ENCODE data around the gene LCN10.
"Not testable (repeated sequence)": the region's sequence is repeated elsewhere in the genome, so short reads cannot be mapped to it uniquely, and the experiment has no call there.

LCN10 gene

DNA sequence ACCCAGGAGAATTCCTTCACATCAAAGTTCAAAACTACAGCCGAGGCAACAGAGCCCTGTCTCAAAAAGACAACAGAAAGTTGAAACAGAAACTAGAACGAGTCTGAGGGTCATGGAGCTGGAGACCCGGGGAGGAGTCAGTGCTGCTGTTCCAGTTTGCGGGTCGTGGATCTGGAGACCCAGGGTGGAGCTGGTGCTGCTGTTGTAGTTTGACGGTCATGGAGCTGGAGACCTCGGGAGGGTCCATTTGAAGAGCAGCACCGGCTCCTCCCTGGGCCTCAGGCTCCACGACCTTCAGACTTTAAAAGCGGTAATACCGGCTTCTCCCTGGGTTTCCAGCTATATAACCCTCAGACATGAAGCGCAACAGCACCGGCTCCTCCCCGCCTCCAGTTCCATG, 34.6 kb upstream of the LCN10 start:
- H3K4me1 Mint-ChIP-seq: no peaks in the 10 kb centered on the region
- no peak overlapping the region for H3K27ac Mint-ChIP-seq
- H3K4me3 Mint-ChIP-seq: no peak overlapping the region
- H3K36me3 Mint-ChIP-seq: no peaks in the 10 kb centered on the region
- H3K27me3 Mint-ChIP-seq: peaks cover 3% of the 10 kb centered on the region
- H3K9me3 Mint-ChIP-seq: no peaks in the 10 kb centered on the region

GRCh38 chr9:136776947-136777346, 34.2 kb upstream of the LCN10 start:
- Mint-ChIP-seq H3K36me3 (no peaks in the 10 kb centered on the region), H3K9me3 (no peaks in the 10 kb centered on the region), H3K4me3 (no peak overlapping the region), H3K27me3 (peaks cover 3% of the 10 kb centered on the region), H3K27ac (no peak overlapping the region), H3K4me1 (no peaks in the 10 kb centered on the region)

- H3K27me3 Mint-ChIP-seq: peaks cover 3% of the 10 kb centered on the region
Measured at GRCh38 chr9:136775191-136775590, 32.5 kb upstream of the LCN10 start.

GRCh38 chr9:136774416-136775045, 31.8 kb upstream of the LCN10 start:
- Mint-ChIP-seq H3K27ac (no peak overlapping the region), H3K27me3 (peaks cover 3% of the 10 kb centered on the region), H3K36me3 (no peaks in the 10 kb centered on the region), H3K4me1 (no peaks in the 10 kb centered on the region), H3K9me3 (no peaks in the 10 kb centered on the region), H3K4me3 (no peak overlapping the region)

More at GRCh38 chr9:136775191-136775590, 32.5 kb upstream of the LCN10 start:
- Mint-ChIP-seq H3K4me1 (no peaks in the 10 kb centered on the region), H3K27ac (no peak overlapping the region), H3K4me3 (no peak overlapping the region), H3K36me3 (no peaks in the 10 kb centered on the region), H3K9me3 (no peaks in the 10 kb centered on the region)

- Mint-ChIP-seq H3K4me1 (no peaks in the 10 kb centered on the region), H3K4me3 (no peak overlapping the region), H3K27me3 (peaks cover 3% of the 10 kb centered on the region), H3K9me3 (no peaks in the 10 kb centered on the region), H3K36me3 (no peaks in the 10 kb centered on the region), H3K27ac (no peak overlapping the region)
Measured at GRCh38 chr9:136773386-136774044, 30.8 kb upstream of the LCN10 start.

GRCh38 chr9:136771907-136772415, 29.2 kb upstream of the LCN10 start:
- H3K27ac Mint-ChIP-seq: no peak overlapping the region
- H3K4me3 Mint-ChIP-seq: no peak overlapping the region

DNA sequence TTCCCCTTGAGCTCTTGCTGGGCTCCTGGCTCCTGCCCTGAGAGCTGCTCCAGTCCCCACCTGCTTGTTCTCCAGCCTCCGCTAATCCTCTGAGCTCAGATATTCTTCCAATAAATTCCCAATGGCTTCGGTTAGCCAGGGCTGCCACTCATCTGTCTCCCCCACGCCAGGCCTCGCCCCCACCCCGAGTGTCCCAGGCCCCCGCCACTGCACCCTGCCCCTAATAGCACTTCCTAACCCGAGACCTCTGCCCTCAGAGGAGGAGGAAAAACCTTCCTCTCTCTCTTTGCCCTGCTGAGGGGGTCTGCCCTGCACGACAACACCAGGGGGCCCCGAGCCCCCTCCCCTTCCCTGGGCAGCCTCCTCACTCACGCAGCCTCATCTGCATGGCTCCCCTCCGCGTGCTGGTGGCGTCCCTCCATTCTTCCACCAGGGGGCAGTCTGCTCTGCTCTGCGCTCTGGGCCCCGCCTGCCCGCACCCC, 27.0 kb upstream of the LCN10 start:
- Mint-ChIP-seq H3K4me3 (no peak overlapping the region), H3K27ac (no peak overlapping the region), H3K36me3 (no peaks in the 10 kb centered on the region), H3K27me3 (peaks cover 4% of the 10 kb centered on the region), H3K4me1 (peaks cover 6% of the 10 kb centered on the region), H3K9me3 (no peaks in the 10 kb centered on the region)

More at GRCh38 chr9:136771907-136772415, 29.2 kb upstream of the LCN10 start:
- H3K36me3 Mint-ChIP-seq: no peaks in the 10 kb centered on the region
- no peaks in the 10 kb centered on the region for H3K9me3 Mint-ChIP-seq
- peaks cover 2% of the 10 kb centered on the region for H3K4me1 Mint-ChIP-seq
- peaks cover 2% of the 10 kb centered on the region for H3K27me3 Mint-ChIP-seq

DNA sequence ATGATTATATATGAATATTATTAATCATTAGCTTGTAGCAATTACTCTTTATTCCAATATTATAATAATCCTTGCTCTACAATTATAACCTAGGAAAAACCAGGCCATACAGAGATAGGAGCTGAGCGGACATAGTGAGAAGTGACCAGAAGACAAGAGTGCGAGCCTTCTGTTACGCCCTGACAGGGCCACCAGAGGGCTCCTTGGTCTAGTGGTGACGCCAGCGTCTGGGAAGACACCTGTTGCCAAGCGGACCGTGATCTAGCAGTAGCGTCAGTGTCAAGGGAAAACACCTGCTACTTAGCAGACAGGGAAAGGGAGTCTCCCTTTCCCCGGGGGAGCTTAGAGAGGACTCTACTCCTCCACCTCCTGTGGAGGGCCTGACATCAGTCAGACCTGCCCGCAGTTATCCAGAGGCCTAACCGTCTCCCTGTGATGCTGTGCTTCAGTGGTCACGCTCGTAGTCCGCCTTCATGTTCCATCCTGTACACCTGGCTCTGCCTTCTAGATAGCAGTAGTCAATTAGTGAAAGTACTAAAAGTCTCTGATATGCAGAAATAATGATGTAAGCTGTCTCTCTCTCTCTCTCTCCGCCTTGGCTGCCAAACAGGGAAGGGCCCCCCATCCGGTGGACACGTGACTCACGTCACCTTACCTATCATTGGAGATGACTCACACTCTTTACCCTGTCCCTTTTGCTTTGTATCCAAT, 23.8 kb upstream of the LCN10 start:
- not testable (repeated sequence) for H3K36me3 Mint-ChIP-seq, H3K9me3 Mint-ChIP-seq, H3K27me3 Mint-ChIP-seq, H3K4me3 Mint-ChIP-seq, H3K4me1 Mint-ChIP-seq
- peak overlapping the region; percentile 70 for H3K27ac Mint-ChIP-seq

- H3K9me3 Mint-ChIP-seq, H3K36me3 Mint-ChIP-seq, H3K27me3 Mint-ChIP-seq, H3K27ac Mint-ChIP-seq, H3K4me3 Mint-ChIP-seq, H3K4me1 Mint-ChIP-seq: not testable (repeated sequence)
Measured at GRCh38 chr9:136765745-136766409, 23.1 kb upstream of the LCN10 start.

DNA sequence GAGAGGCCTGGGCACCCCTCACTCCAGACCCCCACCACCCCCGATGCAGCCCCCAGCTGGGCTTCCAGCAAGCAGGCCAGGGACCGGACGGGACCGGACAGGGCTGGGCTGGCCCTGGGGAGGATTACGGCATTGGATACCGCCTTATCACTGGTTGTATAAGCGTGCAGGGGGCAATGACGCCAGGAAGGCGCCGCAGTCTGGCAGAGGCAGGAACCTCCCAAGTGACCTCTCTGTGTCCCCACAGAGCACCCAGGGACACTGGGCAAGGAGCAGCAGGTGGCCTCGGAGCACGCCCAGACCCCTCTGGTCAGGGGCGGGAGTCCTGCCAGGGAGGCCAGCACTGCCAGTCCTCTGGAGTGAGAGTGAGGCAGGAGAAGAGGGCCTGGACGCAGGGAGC, 22.3 kb upstream of the LCN10 start:
- Mint-ChIP-seq H3K4me3 (no peak overlapping the region), H3K27me3 (peaks cover 8% of the 10 kb centered on the region), H3K4me1 (peaks cover 6% of the 10 kb centered on the region), H3K9me3 (no peaks in the 10 kb centered on the region), H3K36me3 (no peaks in the 10 kb centered on the region), H3K27ac (no peak overlapping the region)

DNA sequence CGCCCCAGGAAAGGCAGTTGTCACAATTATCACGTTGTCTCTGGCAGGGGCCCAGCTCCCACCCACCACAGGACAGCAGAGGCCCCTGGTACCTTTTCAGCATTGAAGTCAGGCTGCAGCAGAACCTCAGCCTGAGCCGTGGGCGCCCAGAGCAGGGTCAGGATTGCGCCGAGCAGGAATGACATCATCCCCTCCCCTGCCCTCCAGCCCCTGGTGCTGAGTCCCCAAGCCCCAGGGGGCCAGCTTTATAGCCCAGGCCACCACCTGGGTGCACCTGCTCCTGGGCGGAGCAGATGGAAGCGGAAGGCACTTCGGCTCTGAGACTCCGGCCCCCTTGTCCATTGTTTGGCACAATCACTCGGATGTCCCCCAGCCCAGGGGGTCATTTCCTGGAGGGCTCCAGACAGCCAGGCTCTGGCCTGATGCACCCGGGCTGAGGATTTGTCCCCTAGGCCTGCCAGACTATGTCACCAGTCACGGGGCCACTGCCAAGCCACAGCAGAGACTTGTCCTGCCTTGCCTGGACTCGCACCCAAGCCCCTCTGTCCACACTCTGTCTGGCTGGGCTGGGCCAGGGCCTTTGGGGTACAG, 21.7 kb upstream of the LCN10 start, which contains the start of gene LCN15:
TSS of gene LCN15 (minus strand) at position 218 of the 591 bp plus-strand sequence. CDS start at position 188, 30 bp downstream.
- H3K36me3 Mint-ChIP-seq: no peaks in the 10 kb centered on the region

DNA sequence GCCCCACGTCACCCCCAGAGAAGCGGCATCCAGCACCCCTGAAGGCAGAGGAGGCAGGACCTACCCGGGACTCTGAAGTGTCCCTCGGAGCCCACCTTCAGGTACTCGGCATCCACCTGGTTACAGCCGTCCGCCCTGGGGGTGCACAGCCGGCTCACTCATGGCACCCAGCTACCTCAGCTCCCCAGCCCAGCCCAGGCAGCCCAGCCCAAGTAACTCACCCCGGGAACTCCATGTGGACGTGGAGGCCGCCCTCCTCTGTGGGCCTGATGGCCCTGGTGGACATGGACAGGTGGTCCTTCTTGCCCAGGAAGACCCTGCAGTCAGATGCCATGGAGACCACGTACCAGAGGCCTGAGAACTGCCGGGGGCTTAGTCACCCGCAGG, 20.9 kb upstream of the LCN10 start:
- no peak overlapping the region for H3K27ac Mint-ChIP-seq
- H3K4me3 Mint-ChIP-seq: no peak overlapping the region
- no peaks in the 10 kb centered on the region for H3K36me3 Mint-ChIP-seq
- no peaks in the 10 kb centered on the region for H3K9me3 Mint-ChIP-seq
- peaks cover 6% of the 10 kb centered on the region for H3K4me1 Mint-ChIP-seq
- peaks cover 8% of the 10 kb centered on the region for H3K27me3 Mint-ChIP-seq

More for the DNA sequence above, 21.7 kb upstream of the LCN10 start, which contains the start of gene LCN15:
- Mint-ChIP-seq H3K27ac (no peak within 1 kb of the TSS), H3K4me3 (no peak within 1 kb of the TSS), H3K4me1 (peaks cover 6% of the 10 kb centered on the region), H3K27me3 (peaks cover 8% of the 10 kb centered on the region), H3K9me3 (no peaks in the 10 kb centered on the region)

GRCh38 chr9:136762915-136763648, 20.3 kb upstream of the LCN10 start:
- Mint-ChIP-seq H3K4me3 (no peak overlapping the region), H3K4me1 (peaks cover 6% of the 10 kb centered on the region), H3K27ac (no peak overlapping the region), H3K9me3 (no peaks in the 10 kb centered on the region), H3K27me3 (peaks cover 8% of the 10 kb centered on the region), H3K36me3 (no peaks in the 10 kb centered on the region)

- no peak overlapping the region for H3K4me3 Mint-ChIP-seq
- H3K27ac Mint-ChIP-seq: no peak overlapping the region
- H3K36me3 Mint-ChIP-seq: no peaks in the 10 kb centered on the region
- H3K4me1 Mint-ChIP-seq: peaks cover 6% of the 10 kb centered on the region
- H3K27me3 Mint-ChIP-seq: peaks cover 8% of the 10 kb centered on the region
- H3K9me3 Mint-ChIP-seq: no peaks in the 10 kb centered on the region
Measured at GRCh38 chr9:136762221-136762691, 19.5 kb upstream of the LCN10 start.
